IPS DF 6.9 (cell line): ENCODE results near the gene AMACR.
"Not testable (repeated sequence)": the region's sequence is repeated elsewhere in the genome, so short reads cannot be mapped to it uniquely, and the experiment has no call there.

Source experiments
- DNase-seq: peaks from one replicate; pipeline ENCODE4 v3.0.0-alpha.2; 2013; ENCODE audit warnings: low read depth, low spot score
- H3K27ac ChIP-seq: one replicate; pipeline ENCODE4 v1.5.1; 2013; ENCODE audit warnings: low read length, control low read depth
- H3K27me3 ChIP-seq: 2 replicates; pipeline ENCODE4 v1.6.1; 2013; ENCODE audit warnings: mild to moderate bottlenecking, low read length; ENCODE audit not compliant: control insufficient read depth, insufficient read depth
- H3K36me3 ChIP-seq: 2 replicates; pipeline ENCODE4 v1.6.1; 2013; ENCODE audit warnings: low read length; ENCODE audit not compliant: control insufficient read depth, insufficient read depth
- H3K4me1 ChIP-seq: 2 replicates; pipeline ENCODE4 v1.6.1; 2013; ENCODE audit warnings: low read length; ENCODE audit not compliant: control insufficient read depth, insufficient read depth
- H3K4me3 ChIP-seq: 2 replicates; pipeline ENCODE4 v1.5.1; 2013; ENCODE audit warnings: mild to moderate bottlenecking, low read length
- H3K9me3 ChIP-seq: 2 replicates; pipeline ENCODE4 v1.6.1; 2013; ENCODE audit warnings: low read length, inconsistent platforms; ENCODE audit not compliant: control insufficient read depth, insufficient read depth
- WGBS: extraction: QIAGEN DNeasy Blood & Tissue Kit; methylation state at CpG from one replicate; pipeline ENCODE4 v1.1.7; 2013; ENCODE audit warnings: mixed read lengths, missing lambda C conversion rate; ENCODE audit not compliant: insufficient read length, insufficient coverage; 5-methylcytosine and 5-hydroxymethylcytosine counted together

AMACR gene

DNA sequence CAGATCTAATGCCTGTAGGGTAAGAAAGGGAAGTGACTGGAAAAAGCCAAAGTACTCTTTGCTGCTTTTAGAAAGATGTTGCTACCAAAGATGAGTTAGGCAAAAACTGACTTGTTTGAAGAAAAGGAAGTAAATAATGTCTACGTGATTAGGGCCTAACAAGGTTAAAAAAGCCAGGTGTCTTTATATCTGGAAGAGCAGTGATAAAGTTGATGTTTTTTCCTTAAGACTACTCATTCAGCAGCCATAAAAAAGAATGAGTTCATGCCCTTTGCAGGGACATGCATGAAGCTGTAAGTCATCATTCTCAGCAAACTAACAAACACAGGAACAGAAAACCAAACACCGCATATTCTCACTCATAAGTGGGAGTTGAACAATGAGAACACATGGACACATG, 13.5 kb upstream of the AMACR start:
- Histone ChIP-seq H3K36me3 (no peaks in the 10 kb centered on the region), H3K9me3 (no peaks in the 10 kb centered on the region), H3K4me1 (no peaks in the 10 kb centered on the region), H3K4me3 (no peak overlapping the region), H3K27ac (no peak overlapping the region), H3K27me3 (no peaks in the 10 kb centered on the region)
- no peak for DNase-seq
- no CpG with 5 or more reads among the region's 2 CpGs for WGBS

DNA sequence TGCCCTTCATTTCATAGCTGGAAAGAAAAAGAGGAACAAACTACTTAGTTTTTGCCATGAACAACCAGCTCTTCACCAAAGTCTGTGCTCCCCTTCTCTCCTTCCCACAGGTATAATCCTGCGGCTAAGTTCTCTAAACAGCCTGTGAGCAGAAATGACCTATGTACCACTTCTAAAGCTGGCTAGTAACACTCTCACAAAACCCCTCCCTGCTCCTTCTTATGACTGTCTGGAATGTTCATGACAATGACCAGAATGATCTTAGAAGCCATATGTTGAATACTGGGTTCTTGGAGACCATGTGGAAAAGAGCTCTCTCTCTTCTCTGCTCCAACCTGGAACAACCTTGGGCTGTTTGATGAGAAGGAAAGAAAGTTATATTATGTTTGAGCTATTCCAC, 12.9 kb upstream of the AMACR start:
- Histone ChIP-seq H3K4me1 (no peaks in the 10 kb centered on the region), H3K27ac (no peak overlapping the region), H3K4me3 (no peak overlapping the region), H3K27me3 (no peaks in the 10 kb centered on the region), H3K9me3 (no peaks in the 10 kb centered on the region), H3K36me3 (no peaks in the 10 kb centered on the region)
- DNase-seq = no peak
- WGBS = no CpG with 5 or more reads among the region's 1 CpG

DNA sequence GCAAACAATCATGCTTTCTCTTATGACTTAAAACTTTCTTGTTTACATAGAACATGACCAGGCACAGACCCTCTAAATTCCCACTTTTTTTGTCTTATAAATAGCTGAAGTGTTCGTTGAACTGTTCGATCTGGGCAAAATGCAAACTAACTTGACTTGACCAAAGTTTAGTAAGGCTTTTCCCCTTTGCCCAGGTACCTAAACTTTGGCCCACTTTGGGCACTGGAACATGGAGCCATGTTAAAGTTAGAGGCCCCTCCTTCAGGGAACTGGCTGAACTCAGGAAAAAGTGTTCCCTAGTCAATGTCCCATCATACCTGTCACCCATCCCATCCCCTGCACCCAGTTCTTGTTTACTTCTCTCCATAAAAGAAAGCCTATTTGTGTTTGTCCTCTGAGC, 9.4 kb upstream of the AMACR start:
- DNase-seq = no peak
- H3K4me1 ChIP-seq = no peaks in the 10 kb centered on the region
- no peaks in the 10 kb centered on the region for H3K27me3 ChIP-seq
- no peak overlapping the region for H3K27ac ChIP-seq
- WGBS = no CpG with 5 or more reads among the region's 2 CpGs
- no peaks in the 10 kb centered on the region for H3K36me3 ChIP-seq
- no peaks in the 10 kb centered on the region for H3K9me3 ChIP-seq
- no peak overlapping the region for H3K4me3 ChIP-seq

DNA sequence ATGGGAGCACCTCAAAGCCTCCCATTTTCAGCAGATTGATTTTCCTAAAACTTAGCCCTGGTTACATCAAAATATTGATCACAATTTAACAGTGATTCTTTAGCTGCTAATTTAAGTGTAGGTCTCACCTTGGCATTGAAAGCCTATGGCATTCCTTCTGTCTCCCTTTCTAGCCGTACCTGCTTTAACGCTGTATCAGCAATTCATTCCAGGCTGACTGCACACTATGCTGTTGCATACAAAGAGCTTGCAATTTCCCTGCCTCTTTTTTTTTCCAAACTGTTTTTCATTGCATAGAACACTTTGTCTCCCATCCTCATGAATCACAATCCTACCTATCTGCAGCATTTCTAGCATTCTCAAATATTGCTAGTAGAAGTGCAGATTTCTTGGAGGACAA, 8.9 kb upstream of the AMACR start:
- H3K9me3 ChIP-seq = no peaks in the 10 kb centered on the region
- H3K27ac ChIP-seq = no peak overlapping the region
- no peak overlapping the region for H3K4me3 ChIP-seq
- H3K27me3 ChIP-seq = no peaks in the 10 kb centered on the region
- no CpG with 5 or more reads among the region's 2 CpGs for WGBS
- DNase-seq = no peak
- no peaks in the 10 kb centered on the region for H3K36me3 ChIP-seq
- no peaks in the 10 kb centered on the region for H3K4me1 ChIP-seq

DNA sequence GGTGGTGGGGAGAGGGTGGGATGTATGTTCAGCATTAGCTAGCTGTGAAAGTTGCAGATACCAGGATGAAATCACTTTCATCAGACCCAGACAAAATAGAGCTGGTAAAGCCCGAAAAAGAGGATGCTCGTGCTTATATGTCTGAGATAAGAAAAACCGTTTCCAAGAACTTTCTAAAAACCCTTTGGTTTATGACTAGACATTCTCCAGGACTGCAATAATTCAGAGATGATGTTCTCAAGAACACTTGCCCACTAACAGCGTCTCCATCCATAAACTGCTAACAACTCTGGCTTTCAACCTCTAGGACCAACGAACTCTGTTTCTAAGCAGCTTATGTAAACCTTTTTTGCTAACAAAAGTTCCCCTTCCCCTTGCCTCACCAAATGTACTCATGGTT, 8.4 kb upstream of the AMACR start:
- no CpG with 5 or more reads among the region's 5 CpGs for WGBS
- Histone ChIP-seq H3K27ac (no peak overlapping the region), H3K9me3 (no peaks in the 10 kb centered on the region), H3K27me3 (no peaks in the 10 kb centered on the region), H3K36me3 (no peaks in the 10 kb centered on the region), H3K4me1 (no peaks in the 10 kb centered on the region), H3K4me3 (no peak overlapping the region)
- DNase-seq = no peak

DNA sequence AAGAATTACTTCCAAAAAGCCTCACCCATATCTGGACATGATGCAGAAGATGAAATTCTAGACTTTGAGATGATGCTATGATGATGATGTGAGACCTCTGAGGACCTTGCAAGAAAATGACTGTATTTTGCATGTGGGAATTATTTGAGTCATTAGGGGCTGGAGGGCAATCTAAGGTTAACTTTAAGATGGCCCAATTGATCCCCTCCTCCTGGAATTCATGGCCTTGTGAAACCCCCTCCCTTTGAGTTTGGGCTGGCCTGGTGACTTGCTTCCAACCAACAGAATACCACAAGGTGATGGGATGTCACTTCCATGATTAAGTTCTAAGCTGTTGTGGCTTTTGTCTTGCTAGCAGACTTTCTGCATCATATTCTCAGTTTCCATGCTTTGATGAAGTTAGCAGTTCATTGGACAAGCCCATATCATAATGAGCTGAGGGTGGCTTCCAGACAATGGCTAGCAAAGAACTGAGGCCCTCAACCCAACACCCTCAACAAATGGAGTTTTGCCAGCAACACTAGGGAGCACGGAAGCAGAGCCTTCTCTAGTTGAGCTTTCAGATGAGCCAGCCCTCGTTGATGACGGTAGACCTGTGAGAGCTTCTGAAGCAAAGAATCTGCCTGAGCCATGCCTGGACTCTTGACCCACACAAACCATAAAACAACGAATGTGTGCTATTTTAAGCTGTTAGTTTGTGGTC, 7.4 kb upstream of the AMACR start:
- H3K27me3 ChIP-seq = no peaks in the 10 kb centered on the region
- no peak for DNase-seq
- no peaks in the 10 kb centered on the region for H3K4me1 ChIP-seq
- H3K4me3 ChIP-seq = no peak overlapping the region
- no peaks in the 10 kb centered on the region for H3K9me3 ChIP-seq
- no peaks in the 10 kb centered on the region for H3K36me3 ChIP-seq
- no CpG with 5 or more reads among the region's 4 CpGs for WGBS
- H3K27ac ChIP-seq = no peak overlapping the region

DNA sequence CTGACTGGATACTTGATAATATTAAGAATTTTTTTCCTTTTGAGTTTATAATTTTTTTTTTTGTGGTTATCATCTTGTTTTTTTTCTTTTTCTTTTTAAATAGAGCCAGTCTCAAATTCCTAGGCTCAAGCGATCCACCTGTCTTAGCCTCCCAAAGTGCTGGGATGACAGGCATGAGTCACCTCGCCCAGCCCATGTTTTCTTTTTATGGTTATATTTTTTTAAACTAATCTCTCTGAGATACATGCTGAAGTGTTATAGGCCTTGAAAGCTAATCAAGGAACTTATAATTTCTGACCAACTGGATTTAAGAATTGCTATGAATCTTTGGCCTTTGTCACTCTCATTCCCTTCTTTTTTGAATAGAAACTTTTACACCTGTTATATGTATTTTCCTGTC, 6.8 kb upstream of the AMACR start:
- H3K4me1 ChIP-seq = no peaks in the 10 kb centered on the region
- no peaks in the 10 kb centered on the region for H3K9me3 ChIP-seq
- no peaks in the 10 kb centered on the region for H3K27me3 ChIP-seq
- no peak overlapping the region for H3K4me3 ChIP-seq
- no peak for DNase-seq
- H3K36me3 ChIP-seq = no peaks in the 10 kb centered on the region
- no peak overlapping the region for H3K27ac ChIP-seq
- WGBS = no CpG with 5 or more reads among the region's 2 CpGs

DNA sequence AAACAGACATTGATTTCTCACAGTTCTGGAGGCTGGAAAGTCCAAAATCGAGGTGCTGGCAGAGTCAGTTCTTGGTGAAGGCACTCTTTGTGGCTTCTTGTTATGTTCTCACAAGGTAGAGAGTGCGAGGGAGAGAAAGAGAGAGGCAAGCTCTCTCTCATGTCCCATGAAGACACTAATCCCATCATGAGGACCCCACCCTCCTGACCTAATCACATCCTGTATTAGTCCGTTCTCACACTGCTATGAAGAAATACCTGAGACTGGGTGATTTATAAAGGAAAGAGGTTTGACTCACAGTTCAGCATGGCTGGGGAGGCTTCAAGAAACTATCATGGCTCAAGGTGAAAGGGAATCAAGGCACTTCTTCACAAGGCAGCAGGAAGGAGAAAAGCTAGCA, 5.7 kb upstream of the AMACR start:
- Histone ChIP-seq H3K4me1 (no peaks in the 10 kb centered on the region), H3K27me3 (no peaks in the 10 kb centered on the region), H3K36me3 (no peaks in the 10 kb centered on the region), H3K27ac (no peak overlapping the region), H3K9me3 (no peaks in the 10 kb centered on the region), H3K4me3 (no peak overlapping the region)
- no peak for DNase-seq
- no CpG with 5 or more reads among the region's 3 CpGs for WGBS

DNA sequence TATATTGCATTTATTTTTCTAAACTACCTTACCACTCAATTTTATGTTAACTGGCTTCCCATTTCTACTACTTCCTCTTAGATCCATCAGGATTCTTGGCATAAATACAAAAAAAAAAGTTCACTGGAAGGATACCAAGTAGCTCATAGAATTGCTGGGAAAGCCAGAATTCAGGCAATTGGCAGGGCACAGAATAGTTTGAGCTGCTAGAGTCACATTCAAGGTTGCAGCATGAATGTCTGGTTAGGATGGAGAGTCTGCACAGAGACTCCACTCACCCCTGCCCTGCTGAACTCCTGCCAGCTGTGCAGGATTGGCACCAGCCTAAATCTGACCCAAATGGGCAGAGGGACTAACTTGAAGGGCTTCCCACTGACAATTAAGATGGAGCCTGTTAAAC, 4.9 kb upstream of the AMACR start:
- no peaks in the 10 kb centered on the region for H3K9me3 ChIP-seq
- H3K27me3 ChIP-seq = no peaks in the 10 kb centered on the region
- DNase-seq = no peak
- no peak overlapping the region for H3K27ac ChIP-seq
- H3K4me3 ChIP-seq = no peak overlapping the region
- H3K4me1 ChIP-seq = no peaks in the 10 kb centered on the region
- H3K36me3 ChIP-seq = no peaks in the 10 kb centered on the region

DNA sequence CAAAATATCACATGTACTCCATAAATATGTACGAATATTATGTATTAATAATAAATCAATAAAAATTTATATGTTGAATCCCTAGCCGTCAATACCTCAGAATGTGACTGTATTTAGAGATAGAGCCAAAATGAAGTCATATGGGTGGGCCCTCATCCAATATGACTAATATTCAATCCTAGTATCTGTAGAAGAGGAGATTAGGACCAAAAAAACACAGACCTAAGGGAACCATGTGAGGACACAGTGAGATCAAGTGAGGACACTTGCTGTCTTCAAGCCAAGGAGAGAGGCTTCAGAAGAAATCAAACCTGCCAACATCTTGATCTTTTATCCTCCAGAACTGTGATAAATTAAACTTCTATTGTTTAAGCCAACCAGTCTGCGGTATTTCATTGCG, 3.7 kb upstream of the AMACR start:
- no peaks in the 10 kb centered on the region for H3K4me1 ChIP-seq
- no peaks in the 10 kb centered on the region for H3K36me3 ChIP-seq
- H3K27me3 ChIP-seq = no peaks in the 10 kb centered on the region
- no peak overlapping the region for H3K27ac ChIP-seq
- no peak for DNase-seq
- no peak overlapping the region for H3K4me3 ChIP-seq
- H3K9me3 ChIP-seq = no peaks in the 10 kb centered on the region
- whole genome bisulfite sequencing = no CpG with 5 or more reads among the region's 4 CpGs

DNA sequence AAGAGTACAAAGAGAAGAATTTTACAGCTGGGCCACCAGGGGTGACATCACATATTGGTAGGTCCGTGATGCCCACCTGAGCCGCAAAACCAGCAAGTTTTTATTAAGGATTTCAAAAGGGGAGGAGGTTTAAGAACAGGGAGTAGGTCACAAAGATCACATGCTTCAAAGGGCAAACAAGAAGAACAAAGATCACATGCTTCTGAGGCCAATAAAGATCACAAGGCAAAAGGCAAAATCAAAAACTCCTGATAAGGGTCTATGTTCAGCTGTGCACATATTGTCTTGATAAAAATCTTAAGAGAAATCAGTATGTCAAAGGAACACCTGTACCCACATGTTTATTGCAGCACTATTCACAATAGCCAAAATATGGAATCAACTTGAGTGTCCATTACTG, 2.3 kb upstream of the AMACR start:
- WGBS = no CpG with 5 or more reads among the region's 2 CpGs
- H3K27ac ChIP-seq, H3K36me3 ChIP-seq, DNase-seq, H3K4me1 ChIP-seq, H3K27me3 ChIP-seq, H3K4me3 ChIP-seq, H3K9me3 ChIP-seq: not testable (repeated sequence)
